Stimulated activated CD8-positive, alpha-beta memory T cell treated with anti-CD3 and anti-CD28 coated beads, Interleukin-12 subunit alpha, Interleukin-12 subunit beta, amount 100 ng/mL, for 24 hours (primary cell): ENCODE results near the gene CAPN12.

Experiments used
- DNase-seq: peaks from one replicate; pipeline ENCODE4 v3.0.0-alpha.2; 2020; ENCODE audit errors: extremely low read depth

The CAPN12 gene

DNA sequence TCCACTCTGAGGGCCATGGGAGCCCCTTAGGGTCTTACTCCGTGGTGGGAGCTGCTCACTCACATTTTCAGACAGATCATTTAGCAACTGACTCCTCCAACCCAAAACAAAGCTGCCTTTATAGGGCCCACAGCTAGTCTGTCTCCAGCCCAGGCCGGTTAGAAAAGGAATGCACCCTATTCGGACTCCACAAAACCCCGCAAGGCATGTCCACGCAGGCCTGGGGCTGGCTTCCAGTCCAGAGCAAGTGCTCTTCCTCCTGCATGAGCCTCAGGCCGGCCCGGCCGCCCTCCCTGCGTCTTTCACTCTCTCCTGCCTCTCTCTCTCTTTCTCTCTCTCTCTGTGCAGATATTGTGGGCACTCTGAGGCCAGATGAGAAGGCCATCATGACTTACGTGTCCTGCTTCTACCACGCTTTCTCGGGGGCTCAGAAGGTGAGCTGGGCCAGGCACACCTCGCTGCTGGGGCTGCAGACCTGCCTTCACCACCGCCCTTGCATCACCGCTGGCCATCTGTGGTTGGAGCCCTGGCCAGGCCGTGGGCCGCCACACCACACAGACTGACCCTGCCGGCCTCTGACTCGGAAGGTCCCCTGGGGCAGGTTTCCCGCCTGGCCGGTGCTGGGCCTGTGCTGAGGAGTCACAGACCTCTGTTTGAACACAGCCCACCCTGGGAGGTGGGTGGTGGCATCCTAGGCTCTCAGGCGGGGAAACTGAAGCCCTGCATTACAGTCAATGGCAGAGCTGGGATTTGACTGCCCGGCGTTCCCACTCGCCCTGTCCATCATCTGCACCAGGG lies 33.1 kb downstream of the CAPN12 start:
- no peak for DNase-seq

DNA sequence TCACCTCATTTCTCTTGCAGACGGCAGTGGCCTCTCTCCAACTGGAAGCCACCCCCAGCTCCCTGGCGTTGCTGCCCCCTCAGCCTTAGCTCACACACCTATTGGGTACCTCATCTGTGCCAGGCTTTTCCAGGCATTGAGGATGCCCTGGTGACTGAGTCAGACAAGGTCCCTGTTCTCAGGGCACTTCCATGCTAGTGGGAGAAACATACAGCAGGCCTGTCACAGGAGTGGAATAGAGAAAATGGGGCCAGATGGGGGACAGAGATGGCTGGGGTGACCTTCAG lies 33.9 kb downstream of the CAPN12 start:
- DNase-seq: no peak

DNA sequence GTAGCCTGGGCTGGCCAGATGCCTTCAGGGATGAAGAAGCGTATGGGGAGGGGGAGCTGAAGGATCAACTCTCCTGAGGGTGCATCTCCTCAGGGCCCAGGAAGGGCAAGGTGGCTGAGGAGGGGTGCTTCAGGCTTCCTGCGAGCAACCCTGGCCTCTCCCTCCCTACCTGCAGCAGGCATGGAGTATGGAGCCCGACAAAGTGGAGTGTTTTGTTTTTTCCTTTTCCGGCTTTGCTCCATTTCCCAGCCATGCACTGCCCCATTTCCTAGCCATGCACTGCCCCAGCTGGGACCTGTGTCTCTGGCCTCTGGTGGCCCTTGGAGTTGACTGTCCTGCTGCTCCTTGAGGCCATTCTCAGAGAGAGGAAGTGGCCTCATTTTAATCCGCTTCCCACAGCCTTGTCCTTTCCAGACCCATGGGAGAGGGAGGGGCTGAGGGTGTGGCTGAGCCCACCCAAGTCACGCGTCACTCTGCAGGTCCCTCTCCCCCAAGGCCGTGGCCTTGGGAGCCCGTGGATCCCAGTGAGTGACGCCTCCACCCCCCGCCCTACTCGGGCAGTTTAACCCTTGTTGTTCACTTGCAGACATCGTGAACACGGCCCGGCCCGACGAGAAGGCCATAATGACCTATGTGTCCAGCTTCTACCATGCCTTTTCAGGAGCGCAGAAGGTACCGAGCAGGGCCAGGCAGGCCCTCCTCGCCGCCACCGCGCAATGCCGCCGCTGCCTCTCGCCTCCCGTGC lies 34.4 kb downstream of the CAPN12 start:
- DNase-seq: no peak

DNA sequence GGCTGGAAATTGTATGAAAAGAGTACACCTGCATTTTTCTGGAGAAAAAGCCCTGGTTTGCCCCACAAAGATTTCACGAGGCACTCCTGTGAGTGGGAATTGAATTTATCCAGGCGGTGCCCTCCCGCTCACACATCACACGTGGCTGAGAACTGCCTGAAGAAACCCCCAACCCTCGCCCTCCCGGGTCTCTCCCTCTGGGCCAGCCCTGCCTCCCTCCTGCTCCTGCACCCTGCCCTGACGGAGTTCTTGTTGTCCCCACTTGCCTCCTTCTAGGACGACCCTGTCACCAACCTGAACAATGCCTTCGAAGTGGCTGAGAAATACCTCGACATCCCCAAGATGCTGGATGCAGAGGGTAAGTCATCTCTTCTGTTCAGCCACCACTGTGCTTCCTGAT lies 35.2 kb downstream of the CAPN12 start:
- no peak for DNase-seq

DNA sequence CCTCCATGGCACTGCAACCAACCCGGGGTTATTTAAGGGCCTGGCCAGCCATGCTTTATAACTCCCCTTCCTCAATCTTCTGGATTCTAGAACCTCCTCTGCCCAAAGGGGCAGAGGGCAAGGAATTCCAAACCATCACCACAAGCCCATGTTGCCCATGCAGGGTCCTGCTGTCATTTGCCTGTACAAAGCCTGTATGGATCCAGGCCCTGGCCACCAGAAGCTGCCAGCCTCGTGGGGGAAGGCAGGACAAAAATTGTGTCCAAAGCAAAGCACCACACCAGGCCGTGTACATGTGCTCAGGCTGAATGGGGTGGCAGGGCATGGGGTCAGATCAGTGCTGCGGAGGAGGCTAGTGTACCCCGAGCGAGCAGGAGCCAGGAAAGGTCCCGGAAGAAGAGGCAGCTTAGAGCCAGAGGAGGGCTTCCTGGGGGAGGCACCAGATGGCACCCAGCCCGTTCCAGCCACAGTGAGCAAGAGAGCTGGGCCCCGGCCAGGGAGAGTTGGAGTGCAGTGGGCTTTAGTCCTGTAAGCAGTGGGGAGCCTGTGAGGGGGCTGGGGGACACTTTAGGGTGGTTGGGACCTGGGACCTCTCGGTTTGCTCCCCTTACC lies 35.8 kb downstream of the CAPN12 start:
- no peak for DNase-seq

DNA sequence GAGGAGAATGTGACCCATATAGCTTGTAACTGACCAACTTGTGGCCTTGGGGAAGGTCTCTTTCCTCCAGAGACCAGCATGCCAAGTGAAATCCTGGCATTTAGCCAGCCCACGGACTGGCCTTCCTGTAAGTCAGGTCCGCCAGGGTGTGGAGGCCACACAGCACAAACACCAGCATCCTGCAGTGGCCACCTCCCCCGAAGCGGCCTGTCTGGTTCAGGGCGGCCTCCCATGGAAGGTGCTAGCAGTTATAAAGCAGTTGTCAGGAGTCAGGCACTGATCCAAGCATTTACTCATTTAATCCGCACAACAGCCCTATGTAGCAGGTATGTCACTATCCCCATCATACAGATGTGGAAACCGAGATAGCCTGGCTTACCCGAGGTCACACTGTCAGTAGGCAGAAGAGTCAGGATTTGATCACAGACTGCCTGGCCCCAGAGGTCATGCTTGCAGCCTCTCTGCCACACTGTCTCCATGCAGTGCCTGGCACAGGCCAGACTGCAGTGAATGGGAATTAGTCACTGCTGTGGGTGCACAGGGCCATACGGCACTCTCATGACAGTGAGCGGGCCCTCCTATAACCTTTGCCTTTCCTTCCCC lies 36.7 kb downstream of the CAPN12 start:
- DNase-seq: no peak

DNA sequence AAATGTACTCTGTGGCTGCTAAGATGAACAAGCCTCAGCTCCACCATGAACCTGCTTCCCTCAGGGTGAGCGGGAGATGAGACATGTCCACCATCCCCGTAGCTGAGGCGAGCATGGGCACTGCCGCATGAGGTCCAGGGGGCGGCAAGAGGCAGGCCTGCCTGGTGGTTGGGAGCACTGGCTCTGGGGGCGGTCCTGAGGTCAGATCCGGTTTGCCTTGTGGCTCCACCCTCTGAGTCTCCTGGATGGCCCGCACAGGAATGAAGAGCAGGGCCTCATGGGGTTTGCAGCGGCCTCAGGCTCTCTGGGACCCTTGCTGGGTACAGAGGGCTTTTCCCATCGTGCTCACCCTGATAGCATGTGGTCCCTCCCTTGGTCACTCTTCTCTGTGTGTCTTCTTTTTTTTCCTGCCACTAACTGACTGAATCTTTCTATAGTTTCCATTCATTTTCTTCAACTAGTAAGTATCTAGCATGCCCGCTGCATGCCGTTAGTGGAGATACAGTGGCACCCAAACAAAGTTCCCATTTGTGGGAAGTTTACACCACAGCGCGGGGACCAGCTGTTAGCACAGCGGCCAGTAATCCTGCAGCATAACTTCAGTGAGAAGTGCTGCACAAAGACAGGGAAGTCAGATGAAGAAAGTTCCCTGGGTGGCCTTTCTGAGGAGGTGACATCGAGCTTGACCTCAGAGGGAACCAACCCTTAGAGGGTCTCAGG lies 37.3 kb downstream of the CAPN12 start:
- no peak for DNase-seq

DNA sequence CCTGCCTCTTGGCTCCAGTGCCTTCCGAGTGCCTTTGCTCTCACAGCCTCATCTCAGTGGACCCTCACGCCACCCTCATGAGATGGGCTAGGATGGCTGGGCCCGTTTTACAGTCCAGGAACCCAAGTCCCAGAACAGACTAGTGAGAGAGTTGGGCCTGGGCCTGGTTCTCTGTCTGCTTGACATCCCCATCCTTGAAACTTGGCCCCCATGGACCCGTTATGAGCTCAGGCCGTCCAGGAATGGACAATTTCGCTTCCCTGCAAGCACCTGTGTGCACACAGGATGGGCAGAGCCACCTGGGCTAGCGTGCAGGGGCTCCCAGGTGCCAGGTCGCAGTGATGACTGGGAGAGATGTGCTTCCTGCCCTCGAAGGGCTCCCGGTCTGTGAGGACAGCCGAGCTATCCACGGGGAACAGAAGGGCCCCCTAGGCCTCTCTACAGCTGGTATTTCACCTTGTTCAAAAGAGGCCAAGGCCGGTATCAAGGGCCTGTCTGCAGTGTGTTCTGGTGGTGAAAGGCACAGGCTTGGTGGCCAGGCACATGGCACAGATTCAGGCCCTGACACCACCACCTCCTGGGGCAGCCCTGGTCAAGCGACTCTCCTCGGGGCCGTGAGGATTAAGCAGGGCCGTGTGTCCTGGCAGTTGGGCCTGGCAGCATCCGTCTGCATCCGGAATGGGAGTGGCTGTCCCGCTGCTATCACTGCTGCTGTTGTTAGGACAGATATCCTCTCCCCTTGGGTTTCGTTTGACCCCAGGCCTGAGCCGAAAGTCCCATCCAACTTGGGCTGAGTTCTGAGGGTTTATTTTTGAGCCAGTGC lies 38.9 kb downstream of the CAPN12 start:
- DNase-seq: no peak

DNA sequence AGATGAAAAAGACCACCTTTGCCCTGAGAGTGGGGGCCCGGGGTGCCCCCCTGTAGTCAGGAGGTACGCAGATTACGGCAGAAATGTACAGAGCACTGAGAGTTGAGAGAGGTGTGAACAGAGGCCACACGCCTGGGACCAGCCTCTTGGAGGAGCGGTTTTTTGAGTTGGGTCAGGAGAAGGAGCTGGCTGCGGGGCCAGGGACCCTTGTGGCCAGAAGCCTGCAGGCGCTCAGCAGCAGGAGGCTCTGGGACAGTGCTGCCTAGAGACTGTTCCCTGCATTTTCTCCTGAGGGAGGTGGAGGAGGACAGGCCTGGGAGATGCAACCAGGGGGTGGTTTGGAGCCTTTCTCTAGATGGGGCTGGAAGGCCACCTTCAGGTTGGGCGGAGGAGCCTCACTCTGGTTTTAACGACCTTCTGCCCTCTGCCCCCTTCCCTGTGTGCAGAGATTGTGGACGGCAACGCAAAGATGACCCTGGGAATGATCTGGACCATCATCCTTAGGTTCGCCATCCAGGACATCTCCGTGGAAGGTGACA lies 39.7 kb downstream of the CAPN12 start:
- no peak for DNase-seq

DNA sequence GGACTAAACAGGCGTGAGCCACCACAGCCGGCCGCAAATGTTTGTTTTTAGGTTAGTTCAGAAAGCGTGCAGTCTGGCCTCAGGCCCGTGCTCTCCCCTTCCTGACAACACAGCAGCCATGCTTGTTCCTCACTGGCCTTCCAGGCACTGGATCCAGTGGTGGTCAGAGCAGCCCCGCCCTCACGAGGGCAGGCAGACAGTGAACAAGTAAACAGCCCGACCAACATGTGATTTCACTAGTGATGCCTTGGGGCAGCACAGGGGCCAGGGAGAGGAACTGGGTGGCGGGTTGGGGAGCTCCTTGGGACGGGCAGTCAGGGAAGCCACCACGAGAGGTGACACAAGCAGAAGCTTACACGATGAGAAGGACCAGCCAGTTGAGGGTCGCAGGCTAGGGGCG lies 40.8 kb downstream of the CAPN12 start:
- DNase-seq: no peak

DNA sequence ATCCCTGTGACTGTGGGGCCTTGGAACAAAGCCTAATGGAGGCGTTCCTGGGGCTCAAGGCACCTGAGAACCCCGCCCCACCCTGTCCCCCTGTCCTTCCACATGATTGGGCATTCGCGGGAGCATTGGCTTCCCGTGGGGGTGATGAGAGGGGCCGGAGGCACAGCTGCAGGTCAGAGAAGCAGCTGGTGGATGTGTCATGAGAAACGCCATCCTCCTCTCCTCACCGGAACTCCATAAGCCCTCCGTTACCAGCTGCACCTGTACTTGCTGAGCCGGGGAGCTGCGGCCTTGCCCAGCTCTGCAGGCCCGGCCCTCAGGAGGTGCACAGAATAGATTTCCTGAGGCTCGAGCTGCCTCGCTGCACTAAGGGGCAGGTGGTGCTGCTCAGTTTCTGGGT lies 42.0 kb downstream of the CAPN12 start:
- no peak for DNase-seq

DNA sequence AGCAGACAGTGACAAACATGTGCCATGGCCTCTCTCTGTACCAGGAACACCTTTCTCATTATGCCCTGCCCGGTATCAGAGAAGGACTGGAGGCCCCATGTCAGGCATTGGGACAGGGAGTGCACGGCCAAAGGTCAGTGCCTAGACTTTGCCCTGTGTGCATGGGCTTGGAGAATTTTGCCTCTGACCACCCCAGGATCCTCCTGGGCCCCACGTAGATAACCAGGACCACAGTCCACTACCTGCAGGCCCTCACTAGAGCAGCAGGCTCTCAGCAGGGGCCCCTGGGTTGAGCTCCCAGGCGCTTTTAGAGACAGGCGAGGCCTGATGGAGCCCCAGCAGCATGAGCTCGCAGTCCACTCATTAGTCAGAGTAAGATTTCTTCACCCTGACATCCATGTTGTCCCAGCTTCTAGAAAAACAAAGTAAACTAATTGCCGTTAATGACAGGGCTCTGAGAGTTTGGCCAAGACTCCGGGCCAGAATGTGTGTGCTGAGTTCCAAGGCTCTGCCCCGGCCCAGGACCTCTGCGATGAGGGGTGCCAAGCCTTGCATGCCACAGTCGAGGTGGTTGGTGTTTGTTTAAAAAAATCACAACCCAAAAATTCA lies 42.7 kb downstream of the CAPN12 start:
- no peak for DNase-seq

DNA sequence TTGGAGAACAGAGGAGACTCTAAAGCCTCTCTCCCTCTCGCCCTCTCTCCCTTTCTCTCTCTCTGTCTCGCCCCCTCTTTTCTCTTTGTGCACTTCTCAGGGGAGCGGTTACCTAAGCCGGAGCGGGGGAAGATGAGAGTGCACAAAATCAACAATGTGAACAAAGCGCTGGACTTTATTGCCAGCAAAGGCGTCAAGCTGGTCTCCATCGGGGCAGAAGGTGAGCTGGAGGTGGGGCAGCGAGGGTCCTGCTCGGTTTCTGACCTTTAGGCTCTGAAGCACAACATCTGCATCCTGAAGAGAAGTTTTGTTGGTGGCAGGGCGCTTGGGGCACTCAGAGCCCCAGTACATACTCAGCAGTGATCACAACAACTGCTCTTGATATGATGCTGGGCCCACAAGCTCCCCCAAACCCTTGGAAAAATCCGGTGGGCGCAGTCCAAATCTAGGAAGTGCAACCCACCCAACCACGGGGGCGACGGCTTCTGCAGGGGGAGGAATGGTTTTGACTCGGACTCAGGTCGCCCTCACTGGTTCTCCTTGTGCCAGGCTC lies 43.3 kb downstream of the CAPN12 start:
- DNase-seq: no peak

DNA sequence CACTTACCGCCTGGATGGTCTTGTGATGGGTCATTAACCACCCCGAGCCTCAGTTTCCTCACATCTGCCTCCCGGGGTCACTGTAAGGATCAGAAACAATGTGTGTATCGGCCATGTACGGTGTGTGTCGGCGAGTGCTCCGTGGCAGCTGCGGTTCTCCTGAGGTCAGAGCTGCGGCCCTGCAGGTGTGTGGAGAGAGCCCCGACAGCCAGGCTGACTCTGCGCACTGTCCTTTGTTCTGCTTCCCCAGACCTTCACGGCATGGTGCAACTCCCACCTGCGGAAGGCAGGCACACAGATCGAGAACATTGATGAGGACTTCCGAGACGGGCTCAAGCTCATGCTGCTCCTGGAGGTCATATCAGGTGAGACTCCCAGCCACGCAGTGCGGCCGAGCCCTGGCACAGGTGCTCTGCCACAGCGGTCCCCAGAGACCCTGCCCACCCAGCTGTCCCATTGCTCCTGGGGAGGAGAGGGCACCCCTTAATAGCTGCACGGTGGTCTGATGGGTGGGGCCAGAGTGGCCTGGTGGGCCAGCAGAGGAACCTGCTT lies 43.8 kb downstream of the CAPN12 start:
- no peak for DNase-seq

DNA sequence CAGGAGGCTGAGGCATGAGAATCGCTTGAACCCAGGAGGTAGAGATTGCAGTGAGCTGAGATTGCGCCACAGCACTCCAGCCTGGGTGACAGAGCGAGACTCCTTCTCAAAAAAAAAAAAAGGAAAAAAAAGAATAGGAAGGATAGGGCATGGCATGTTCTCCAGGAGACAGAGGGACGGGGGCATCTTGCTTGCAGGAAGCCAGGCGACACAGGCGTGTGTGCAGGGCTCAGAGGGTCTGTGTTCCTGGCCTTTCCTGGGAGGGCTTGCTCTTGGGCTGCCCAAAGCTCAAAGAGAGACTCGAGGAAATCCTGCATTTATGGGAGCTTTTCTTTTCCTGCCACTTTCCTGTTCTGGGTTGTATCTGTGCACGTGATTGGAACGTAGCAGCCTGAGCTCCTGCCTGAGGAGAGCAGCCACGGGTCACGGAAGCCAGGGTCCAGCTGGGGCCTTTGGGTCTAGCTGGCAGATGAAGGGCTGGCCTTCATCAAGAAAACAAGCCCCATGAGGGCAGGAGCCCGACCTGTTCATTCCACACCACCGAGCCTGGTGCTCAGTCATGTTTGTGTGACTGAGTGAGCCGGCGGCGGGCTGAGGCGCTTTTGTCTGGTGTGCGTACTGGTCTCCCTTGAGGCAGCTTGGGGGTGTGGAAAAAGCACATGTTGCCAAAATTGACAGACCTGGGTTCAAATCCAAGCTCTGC lies 44.5 kb downstream of the CAPN12 start:
- DNase-seq: no peak

DNA sequence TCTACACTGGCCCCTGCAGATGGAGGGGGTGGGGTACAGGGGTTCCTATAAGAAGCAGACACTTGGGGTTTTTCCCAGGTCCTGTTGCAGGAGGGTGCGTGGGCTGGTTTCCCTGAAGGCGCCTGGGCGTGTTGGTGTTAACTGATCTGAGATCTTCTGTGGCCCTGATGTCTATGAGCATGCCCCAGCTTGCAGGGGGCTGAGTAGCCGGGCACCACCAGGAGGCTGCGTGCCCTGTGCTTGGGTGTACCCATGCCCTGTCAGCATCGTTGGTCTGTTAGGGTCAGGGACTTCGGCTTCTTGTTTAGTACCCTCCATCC lies 45.3 kb downstream of the CAPN12 start:
- no peak for DNase-seq

DNA sequence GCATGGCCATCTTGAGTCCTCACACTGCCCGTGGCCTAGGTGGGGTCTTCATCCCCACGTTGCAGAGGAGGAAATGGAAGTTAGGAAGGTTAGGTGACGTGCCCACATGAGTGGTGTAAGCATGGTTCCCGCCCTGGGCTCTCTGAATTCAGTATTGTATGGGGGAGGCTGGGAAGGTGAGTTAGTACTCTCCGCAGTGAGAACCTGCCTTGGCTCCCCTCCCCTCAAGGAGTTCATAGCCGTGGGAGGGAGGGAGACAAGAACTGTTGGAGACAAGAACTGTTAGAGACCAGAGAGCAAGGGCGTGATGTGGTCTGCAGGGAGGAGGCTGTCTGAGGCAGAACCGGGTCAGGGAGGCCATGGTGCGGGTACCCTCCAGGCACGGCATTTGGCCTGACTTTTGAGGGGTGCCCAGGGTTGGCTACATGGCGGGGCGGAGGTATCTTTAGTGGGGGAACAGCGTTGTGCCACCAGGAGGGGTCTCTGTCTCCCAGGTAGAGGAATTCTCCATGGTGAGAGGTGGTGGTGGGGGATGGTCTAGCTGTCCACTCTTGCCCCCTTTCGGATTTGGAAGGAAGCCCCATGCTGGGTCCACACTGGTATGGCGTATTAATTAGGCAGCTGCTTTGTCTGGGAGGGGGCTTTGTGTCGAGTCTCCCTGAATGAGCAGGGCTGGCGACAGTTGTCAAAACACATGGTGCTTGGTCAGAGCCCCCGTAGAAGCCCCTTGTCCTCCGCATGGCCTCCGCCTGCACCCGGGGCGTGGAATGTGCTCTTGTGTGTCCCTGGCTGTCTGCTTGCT lies 45.8 kb downstream of the CAPN12 start:
- no peak for DNase-seq

DNA sequence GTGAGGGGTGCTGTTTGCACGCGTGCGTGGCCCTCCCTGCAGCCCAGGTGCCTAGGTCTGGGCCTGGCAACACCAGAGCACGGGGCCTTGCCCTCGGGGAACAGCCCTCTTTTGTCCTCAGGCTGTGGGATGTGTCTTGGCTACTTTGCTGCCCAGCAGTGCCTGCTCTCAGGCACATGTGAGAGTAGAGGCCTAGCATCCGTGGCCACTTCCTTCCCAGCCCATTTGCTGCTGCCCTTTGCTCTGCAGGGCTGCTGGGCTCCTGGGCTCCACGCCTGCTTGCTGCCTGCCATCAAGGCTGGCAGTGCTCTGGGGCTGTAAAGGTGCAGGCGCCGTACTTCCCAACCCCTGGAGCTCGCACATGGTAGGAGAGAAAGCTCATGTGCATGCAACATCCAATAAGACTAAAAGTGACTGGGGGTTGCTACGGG lies 46.6 kb downstream of the CAPN12 start:
- no peak for DNase-seq

DNA sequence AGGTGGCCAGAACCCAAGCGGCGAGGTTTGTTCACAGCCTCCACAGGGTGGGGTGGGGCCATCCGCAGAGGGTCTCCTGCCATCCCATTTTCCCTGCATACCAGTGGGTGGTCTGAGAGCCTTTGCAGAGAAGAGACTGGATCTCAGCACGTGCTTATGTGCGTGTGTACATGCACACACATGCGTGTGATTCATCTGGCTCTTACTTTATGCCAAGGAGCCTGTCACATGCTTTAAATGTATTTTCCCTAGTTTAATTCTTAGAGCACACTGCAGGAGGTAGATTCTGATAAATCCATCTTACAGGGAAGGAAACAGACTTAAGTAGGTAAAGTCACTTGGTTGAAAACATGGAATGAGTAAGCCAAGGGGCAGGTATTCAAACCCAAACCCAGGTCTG lies 47.1 kb downstream of the CAPN12 start:
- no peak for DNase-seq
